Endodermal cell (in vitro differentiated cells): Measurements from ENCODE around the gene HSD3B2. TPM values are rescaled to one million over a fixed set of nuclear protein-coding genes. Genes with fewer than 3 reads are reported as not detected.

Source experiments
- DNase-seq: peaks from one replicate; pipeline ENCODE4 v3.0.0-alpha.2; 2017
- H3K27ac ChIP-seq: 2 replicates; pipeline ENCODE4 v1.5.1; 2013; ENCODE audit warnings: mild to moderate bottlenecking, low read depth, low read length, moderate library complexity
- H3K27me3 ChIP-seq: 2 replicates; pipeline ENCODE4 v1.6.1; 2013; ENCODE audit warnings: mild to moderate bottlenecking, low read length, moderate library complexity; ENCODE audit not compliant: insufficient read depth, control insufficient read depth, poor library complexity, severe bottlenecking
- H3K36me3 ChIP-seq: 2 replicates; pipeline ENCODE4 v1.7.0; 2013; ENCODE audit warnings: mild to moderate bottlenecking, low read length, moderate library complexity; ENCODE audit not compliant: control insufficient read depth, insufficient read depth
- H3K4me1 ChIP-seq: one replicate; pipeline ENCODE4 v1.7.0; 2013; ENCODE audit warnings: low read length; ENCODE audit not compliant: control insufficient read depth, insufficient read depth
- H3K4me3 ChIP-seq: 2 replicates; pipeline ENCODE4 v1.5.1; 2013; ENCODE audit warnings: mild to moderate bottlenecking, low read length, moderate library complexity
- H3K9ac ChIP-seq: 2 replicates; pipeline ENCODE4 v1.6.1; 2013; ENCODE audit warnings: mild to moderate bottlenecking, low read length, moderate library complexity; ENCODE audit not compliant: poor library complexity, severe bottlenecking; ENCODE audit errors: extremely low read depth
- H3K9me3 ChIP-seq: 2 replicates; pipeline ENCODE4 v1.6.1; 2013; ENCODE audit warnings: mild to moderate bottlenecking, low read length, moderate library complexity; ENCODE audit not compliant: control insufficient read depth
- H3K27ac Mint-ChIP-seq: 2 replicates; pipeline ENCODE4 v1.8.0; 2020; ENCODE audit warnings: mixed read lengths
- H3K27me3 Mint-ChIP-seq: 2 replicates; pipeline ENCODE4 v1.8.0; 2021; ENCODE audit warnings: mild to moderate bottlenecking, mixed read lengths; ENCODE audit not compliant: insufficient read depth
- H3K36me3 Mint-ChIP-seq: 2 replicates; pipeline ENCODE4 v1.8.0; 2020; ENCODE audit warnings: low read depth, mixed read lengths
- H3K4me1 Mint-ChIP-seq: 2 replicates; pipeline ENCODE4 v1.8.0; 2020; ENCODE audit warnings: mixed read lengths
- H3K4me3 Mint-ChIP-seq: 2 replicates; pipeline ENCODE4 v1.8.0; 2020; ENCODE audit warnings: mild to moderate bottlenecking, moderate library complexity, mixed read lengths
- H3K9me3 Mint-ChIP-seq: 2 replicates; pipeline ENCODE4 v1.8.0; 2020; ENCODE audit warnings: mild to moderate bottlenecking, mixed read lengths
- CTCF ChIP-seq: fragments of 200-600 bp; sonication (generic); conservative IDR thresholded peaks from 2 replicates; pipeline ENCODE4 v1.5.0; 2021; ENCODE audit warnings: antibody characterized with exemption, mild to moderate bottlenecking
- WGBS, 2 experiments: methylation state at CpG; one replicate each; pipeline versions ENCODE4 v1.1.5 to v1.1.7; 2013; ENCODE audit warnings: missing lambda C conversion rate in 2 of 2, mixed read lengths in 1 of 2; ENCODE audit not compliant: insufficient coverage in 1 of 2, insufficient read length in 1 of 2; 5-methylcytosine and 5-hydroxymethylcytosine counted together
- total RNA-seq, 2 donors: library from RNA; stranded (reverse); fragmentation: NEBNext Ultra II Directional in 1 of 2; extraction: Animal tissue kit (Norgen Biotek cat#: 25700) in 1 of 2; gene quantifications; 2 replicates in 1 of 2; 3 replicates in 1 of 2; pipeline ENCODE4 v1.2.1, GENCODE V29; 2021

HSD3B2 gene
- total RNA-seq, 2 donors from 2014 or later = not detected

GRCh38 chr1:119467219-119467618, 52.3 kb downstream of the HSD3B2 start:
- Mint-ChIP-seq H3K27me3 (peaks cover 6% of the 10 kb centered on the region), H3K4me1 (no peaks in the 10 kb centered on the region)
- WGBS, 2 experiments = 93% methylated on average over 1 of the region's 1 CpG; no CpG with 5 or more reads in 1 of the 2 experiments

GRCh38 chr1:119467857-119468668, 53.1 kb downstream of the HSD3B2 start:
- no peak for TF ChIP-seq CTCF
- 83 to 90% methylated on average over 3 of the region's 4 CpGs for WGBS, 2 experiments
- no peak overlapping the region for H3K9ac ChIP-seq
- DNase-seq = no peak
- Mint-ChIP-seq H3K27ac (no peak overlapping the region), H3K27me3 (peaks cover 6% of the 10 kb centered on the region), H3K4me1 (no peaks in the 10 kb centered on the region), H3K9me3 (no peaks in the 10 kb centered on the region), H3K36me3 (no peaks in the 10 kb centered on the region), H3K4me3 (no peak overlapping the region)
- no peak overlapping the region for H3K4me3 ChIP-seq
- H3K27me3 ChIP-seq = no peaks in the 10 kb centered on the region
- H3K27ac ChIP-seq = no peak overlapping the region
- H3K9me3 ChIP-seq = no peaks in the 10 kb centered on the region
- H3K4me1 ChIP-seq = no peaks in the 10 kb centered on the region
- H3K36me3 ChIP-seq = no peaks in the 10 kb centered on the region

More at GRCh38 chr1:119467219-119467618, 52.3 kb downstream of the HSD3B2 start:
- Mint-ChIP-seq H3K9me3 (no peaks in the 10 kb centered on the region), H3K4me3 (no peak overlapping the region), H3K27ac (no peak overlapping the region), H3K36me3 (no peaks in the 10 kb centered on the region)
- Histone ChIP-seq H3K36me3 (no peaks in the 10 kb centered on the region), H3K9ac (no peak overlapping the region), H3K27me3 (no peaks in the 10 kb centered on the region), H3K4me3 (no peak overlapping the region), H3K4me1 (no peaks in the 10 kb centered on the region), H3K9me3 (no peaks in the 10 kb centered on the region), H3K27ac (no peak overlapping the region)
- no peak for TF ChIP-seq CTCF
- DNase-seq = no peak

- no peak for DNase-seq
- no peak overlapping the region for H3K27ac ChIP-seq
- Mint-ChIP-seq H3K36me3 (no peaks in the 10 kb centered on the region), H3K27me3 (peaks cover 6% of the 10 kb centered on the region), H3K27ac (no peak overlapping the region), H3K4me3 (no peak overlapping the region), H3K4me1 (no peaks in the 10 kb centered on the region), H3K9me3 (no peaks in the 10 kb centered on the region)
- 79 to 83% methylated on average over 1 of the region's 1 CpG for WGBS, 2 experiments
- H3K4me3 ChIP-seq = no peak overlapping the region
- H3K27me3 ChIP-seq = no peaks in the 10 kb centered on the region
- TF ChIP-seq CTCF = no peak
- H3K9ac ChIP-seq = no peak overlapping the region
- H3K36me3 ChIP-seq = no peaks in the 10 kb centered on the region
- no peaks in the 10 kb centered on the region for H3K9me3 ChIP-seq
- H3K4me1 ChIP-seq = no peaks in the 10 kb centered on the region
Observed at GRCh38 chr1:119469741-119470140, 54.8 kb downstream of the HSD3B2 start.
